DMS114 treated with DMSO at 0.1 percent for 48 hours (cell line): ENCODE measurements around the gene RUNDC1.
"Not testable (repeated sequence)": the region's sequence is repeated elsewhere in the genome, so short reads cannot be mapped to it uniquely, and the experiment has no call there.

Experiments
- DNase-seq: peaks from one replicate; lab custom pipeline; 2025; ENCODE audit not compliant: unreplicated experiment; lab: John Stamatoyannopoulos, UW

RUNDC1 gene

GRCh38 chr17:42980274-42980765 is at the start of gene RUNDC1:
Gene RUNDC1, plus strand, starts transcription at chr17:42980565. Its CDS starts 12 bp downstream, at chr17:42980577.
- peak; percentile 54 for DNase-seq

- peak; percentile 61 for DNase-seq
Observed at GRCh38 chr17:42937712-42938596, 42.4 kb upstream of the RUNDC1 start.

- DNase-seq: no peak
Observed at GRCh38 chr17:42944211-42944610, 36.2 kb upstream of the RUNDC1 start.

GRCh38 chr17:42946812-42947211 is 33.6 kb upstream of the RUNDC1 start:
- DNase-seq: no peak

- DNase-seq: no peak
Observed at GRCh38 chr17:42950044-42950783, 30.2 kb upstream of the RUNDC1 start.

GRCh38 chr17:42953669-42954068 is 26.7 kb upstream of the RUNDC1 start:
- no peak for DNase-seq

- peak; percentile 89 for DNase-seq
Observed at GRCh38 chr17:42964161-42964932, 16.0 kb upstream of the RUNDC1 start, which contains the start of gene AARSD1. Gene AARSD1, minus strand, starts transcription at chr17:42964454. Its CDS starts 14 bp downstream, at chr17:42964440.

GRCh38 chr17:42967925-42968324 is 12.4 kb upstream of the RUNDC1 start:
- DNase-seq: no peak

- no peak for DNase-seq
Observed at GRCh38 chr17:42969001-42969581, 11.3 kb upstream of the RUNDC1 start.

- no peak for DNase-seq
Observed at GRCh38 chr17:42971589-42971988, 8.8 kb upstream of the RUNDC1 start.

- DNase-seq: not testable (repeated sequence)
Observed at GRCh38 chr17:42973323-42973722, 7.0 kb upstream of the RUNDC1 start.

GRCh38 chr17:42975265-42975664 is 5.1 kb upstream of the RUNDC1 start:
- DNase-seq: no peak

- not testable (repeated sequence) for DNase-seq
Observed at GRCh38 chr17:42975701-42976100, 4.7 kb upstream of the RUNDC1 start.

GRCh38 chr17:42979511-42980273 is 673 bp upstream of the RUNDC1 start, which contains the start of gene PTGES3L:
Gene PTGES3L, minus strand, starts transcription at chr17:42980080. Its CDS starts 27 bp downstream, at chr17:42980053.
- peak; percentile 26 for DNase-seq

GRCh38 chr17:42980766-42981397 is 517 bp downstream of the RUNDC1 start:
- no peak for DNase-seq

- DNase-seq: no peak
Observed at GRCh38 chr17:42982266-42982665, 1.9 kb downstream of the RUNDC1 start.

- no peak for DNase-seq
Observed at GRCh38 chr17:42985225-42985624, 4.9 kb downstream of the RUNDC1 start.

GRCh38 chr17:42989141-42989540 is 8.8 kb downstream of the RUNDC1 start:
- DNase-seq: no peak
